ENCODE data around the gene TOB1. TPM values are rescaled to one million over a fixed set of nuclear protein-coding genes. Genes with fewer than 3 reads are reported as not detected.

TOB1 gene
- total RNA-seq, 1 donor from 2014 or later, result 83.8 TPM

GRCh38 chr17:50837980-50838954 is 27.9 kb downstream of the TOB1 start:
- intact Hi-C loops (cut with DNase I), result no loop called here
- no peak for ATAC-seq (ENCODE audit: poor library complexity)

GRCh38 chr17:50837286-50837979 is 28.7 kb downstream of the TOB1 start:
- intact Hi-C loops (cut with DNase I), result no loop called here
- DNase-seq (no peak), ATAC-seq (ENCODE audit: poor library complexity) (no peak)

More at GRCh38 chr17:50837980-50838954, 27.9 kb downstream of the TOB1 start:
- DNase-seq, result no peak

- no peak for ATAC-seq (ENCODE audit: poor library complexity)
- intact Hi-C loops (cut with DNase I), result no loop called here
Observed at GRCh38 chr17:50836826-50837225, 29.3 kb downstream of the TOB1 start.

GRCh38 chr17:50835301-50836234 is 30.6 kb downstream of the TOB1 start, which contains the start of gene WFIKKN2:
Gene WFIKKN2 (plus strand): TSS chr17:50835586. CDS start chr17:50835938, 352 bp downstream.
- ATAC-seq (ENCODE audit: poor library complexity) (peak; percentile 11), DNase-seq (no peak)
- intact Hi-C loops (cut with DNase I), result no loop called here

More at GRCh38 chr17:50836826-50837225, 29.3 kb downstream of the TOB1 start:
- no peak for DNase-seq

- DNase-seq (no peak), ATAC-seq (ENCODE audit: poor library complexity) (peak; percentile 36)
- intact Hi-C loops (cut with DNase I), result no loop called here
Observed at GRCh38 chr17:50834429-50835300, 31.5 kb downstream of the TOB1 start.

- intact Hi-C loops (cut with DNase I), result no loop called here
- no peak for DNase-seq
- no peak for ATAC-seq (ENCODE audit: poor library complexity)
Observed at GRCh38 chr17:50833510-50834428, 32.4 kb downstream of the TOB1 start.

GRCh38 chr17:50832864-50833381 is 33.2 kb downstream of the TOB1 start:
- ATAC-seq (ENCODE audit: poor library complexity) (no peak), DNase-seq (no peak)
- intact Hi-C loops (cut with DNase I), result no loop called here

GRCh38 chr17:50832267-50832863 is 33.8 kb downstream of the TOB1 start:
- ATAC-seq (ENCODE audit: poor library complexity) (no peak), DNase-seq (no peak)
- intact Hi-C loops (cut with DNase I), result no loop called here

GRCh38 chr17:50831471-50831928 is 34.7 kb downstream of the TOB1 start:
- ATAC-seq (ENCODE audit: poor library complexity), result no peak
- no peak for DNase-seq
- intact Hi-C loops (cut with DNase I), result no loop called here

GRCh38 chr17:50830994-50831393 is 35.2 kb downstream of the TOB1 start:
- intact Hi-C loops (cut with DNase I), result no loop called here
- ATAC-seq (ENCODE audit: poor library complexity), result no peak
- no peak for DNase-seq

- no peak for ATAC-seq (ENCODE audit: poor library complexity)
- intact Hi-C loops (cut with DNase I), result no loop called here
- no peak for DNase-seq
Observed at GRCh38 chr17:50830352-50830751, 35.8 kb downstream of the TOB1 start.

GRCh38 chr17:50829332-50829731 is 36.8 kb downstream of the TOB1 start:
- no peak for ATAC-seq (ENCODE audit: poor library complexity)
- intact Hi-C loops (cut with DNase I), result no loop called here
- DNase-seq, result no peak

- ATAC-seq (ENCODE audit: poor library complexity) (no peak), DNase-seq (no peak)
- intact Hi-C loops (cut with DNase I), result no loop called here
Observed at GRCh38 chr17:50828508-50829170, 37.5 kb downstream of the TOB1 start.

GRCh38 chr17:50825188-50825587 is 41.0 kb downstream of the TOB1 start:
- intact Hi-C loops (cut with DNase I), result no loop called here
- DNase-seq (no peak), ATAC-seq (ENCODE audit: poor library complexity) (no peak)

GRCh38 chr17:50824429-50824828 is 41.7 kb downstream of the TOB1 start:
- DNase-seq (no peak), ATAC-seq (ENCODE audit: poor library complexity) (no peak)
- intact Hi-C loops (cut with DNase I), result no loop called here

- intact Hi-C loops (cut with DNase I), result no loop called here
- DNase-seq, result no peak
- no peak for ATAC-seq (ENCODE audit: poor library complexity)
Observed at GRCh38 chr17:50822550-50822949, 43.6 kb downstream of the TOB1 start.

All from Right ventricle myocardium superior (tissue), 1 donor.